DND-41 (cell line): ENCODE results near the gene DTX1.

ENCODE experiments used
- ATAC-seq: fragments of 200-7000 bp; cut with Tn5 transposase; 3 replicates; pipeline ENCODE4 v1.9.1; 2021; ENCODE audit warnings: low read depth; ENCODE audit not compliant: insufficient read depth
- DNase-seq: peaks from one replicate; pipeline ENCODE4 v3.0.0-alpha.2; 2020
- H2AFZ ChIP-seq: 2 replicates; pipeline ENCODE4 v1.6.0; 2012; ENCODE audit warnings: low read depth, low read length
- H3K27ac ChIP-seq: 2 replicates; pipeline ENCODE4 v1.5.1; 2012; ENCODE audit warnings: low read length, inconsistent platforms
- H3K27me3 ChIP-seq: fragments of 200-600 bp; sonication (generic); 2 replicates; pipeline ENCODE4 v1.6.0; 2012; ENCODE audit warnings: low read length, mild to moderate bottlenecking, inconsistent platforms; ENCODE audit not compliant: insufficient read depth, poor library complexity
- H3K36me3 ChIP-seq: 2 replicates; pipeline ENCODE4 v1.5.1; 2012; ENCODE audit warnings: low read length, inconsistent platforms; ENCODE audit not compliant: insufficient read depth
- H3K4me1 ChIP-seq: 2 replicates; pipeline ENCODE4 v1.5.1; 2012; ENCODE audit warnings: mild to moderate bottlenecking, low read length; ENCODE audit not compliant: insufficient read depth
- H3K4me2 ChIP-seq: 2 replicates; pipeline ENCODE4 v1.6.0; 2012; ENCODE audit warnings: mild to moderate bottlenecking, moderate library complexity, low read length, inconsistent platforms; ENCODE audit not compliant: insufficient read depth
- H3K4me3 ChIP-seq, 2 experiments: fragments of 200-600 bp in 1 of 2; shearing (Covaris generic) in 1 of 2; 2 replicates each; pipeline ENCODE4 v1.5.1; 2012 to 2016; ENCODE audit warnings: inconsistent platforms in 2 of 2, low read length in 2 of 2, mild to moderate bottlenecking in 2 of 2, low read depth in 1 of 2, moderate library complexity in 1 of 2
- H3K79me2 ChIP-seq: 2 replicates; pipeline ENCODE4 v1.6.0; 2012; ENCODE audit warnings: low read length, inconsistent platforms; ENCODE audit not compliant: insufficient read depth
- H3K9ac ChIP-seq: 2 replicates; pipeline ENCODE4 v1.6.0; 2012; ENCODE audit warnings: low read depth, mild to moderate bottlenecking, inconsistent platforms, low read length, moderate library complexity
- H3K9me3 ChIP-seq: 2 replicates; pipeline ENCODE4 v1.5.1; 2012; ENCODE audit warnings: low read length, moderate library complexity, mild to moderate bottlenecking, inconsistent platforms; ENCODE audit not compliant: insufficient read depth, severe bottlenecking
- H4K20me1 ChIP-seq: 2 replicates; pipeline ENCODE4 v1.6.0; 2012; ENCODE audit warnings: low read length; ENCODE audit not compliant: insufficient read depth
- CTCF ChIP-seq: IDR thresholded peaks from 2 replicates; pipeline ENCODE4 v1.5.1; 2012; ENCODE audit warnings: borderline replicate concordance, low read length, moderate library complexity, mild to moderate bottlenecking; ENCODE audit not compliant: poor library complexity, severe bottlenecking; ENCODE audit errors: extremely low read depth
- EZH2 ChIP-seq: IDR thresholded peaks from 3 replicates; pipeline ENCODE4 v1.6.1; 2012; ENCODE audit warnings: borderline replicate concordance, low read depth, mild to moderate bottlenecking, moderate library complexity, low read length, inconsistent platforms; ENCODE audit not compliant: severe bottlenecking

The DTX1 gene

DNA sequence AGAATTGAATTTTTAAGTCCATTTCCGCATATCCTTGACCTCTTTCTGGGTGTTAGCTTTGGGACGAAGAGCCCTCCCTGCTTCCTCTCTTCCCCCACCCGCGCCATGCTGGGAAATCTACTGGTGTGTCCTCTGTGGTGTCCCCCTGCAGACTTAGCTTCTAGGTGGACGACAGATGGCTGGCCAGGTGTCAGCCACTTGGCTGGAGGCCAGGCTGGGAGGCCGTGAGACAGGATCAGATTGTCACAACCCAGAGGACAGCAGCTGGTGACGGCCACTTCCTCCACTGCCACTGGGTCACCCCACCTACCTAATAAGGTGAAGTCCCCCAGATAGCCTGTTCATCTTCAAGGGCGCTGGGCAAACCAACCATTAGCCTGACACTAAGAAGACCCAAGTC is 13.3 kb upstream of the DTX1 start:
- Histone ChIP-seq H3K9ac (no peak overlapping the region), H3K4me2 (no peak overlapping the region), H3K4me3 (no peak overlapping the region), H3K4me1 (peaks cover 2% of the 10 kb centered on the region), H4K20me1 (no peaks in the 10 kb centered on the region), H3K36me3 (no peaks in the 10 kb centered on the region), H3K27ac (no peak overlapping the region), H3K9me3 (no peaks in the 10 kb centered on the region), H3K27me3 (no peaks in the 10 kb centered on the region), H2AFZ (no peak overlapping the region), H3K79me2 (no peaks in the 10 kb centered on the region)
- DNase-seq: no peak
- TF ChIP-seq CTCF (no peak), EZH2 (no peak)
- ATAC-seq: no peak

GRCh38 chr12:113044516-113044915 is 12.0 kb upstream of the DTX1 start:
- DNase-seq (no peak), ATAC-seq (no peak)
- no peak overlapping the region for H3K27ac ChIP-seq
- TF ChIP-seq CTCF (no peak), EZH2 (no peak)
- H3K9ac ChIP-seq: no peak overlapping the region
- H3K4me3 ChIP-seq: no peak overlapping the region
- no peak overlapping the region for H3K4me2 ChIP-seq
- H3K27me3 ChIP-seq: no peaks in the 10 kb centered on the region
- H3K9me3 ChIP-seq: no peaks in the 10 kb centered on the region
- H4K20me1 ChIP-seq: no peaks in the 10 kb centered on the region
- H3K36me3 ChIP-seq: no peaks in the 10 kb centered on the region
- H3K4me1 ChIP-seq: peaks cover 15% of the 10 kb centered on the region
- no peak overlapping the region for H2AFZ ChIP-seq
- H3K79me2 ChIP-seq: peaks cover 6% of the 10 kb centered on the region; the same call in 1 of the 2 replicates

GRCh38 chr12:113048716-113049127 is 7.8 kb upstream of the DTX1 start:
- peak overlapping the region; percentile 72 for H2AFZ ChIP-seq
- no peak overlapping the region for H3K4me3 ChIP-seq
- peaks cover 57% of the 10 kb centered on the region for H3K4me1 ChIP-seq

More at GRCh38 chr12:113048716-113049127, 7.8 kb upstream of the DTX1 start:
- DNase-seq (peak; percentile 84), ATAC-seq (peak; percentile 78)
- Histone ChIP-seq H3K9ac (peak overlapping the region; percentile 39), H3K36me3 (no peaks in the 10 kb centered on the region), H3K27me3 (no peaks in the 10 kb centered on the region), H3K27ac (peak overlapping the region; percentile 97), H3K9me3 (no peaks in the 10 kb centered on the region), H3K4me2 (peak overlapping the region; percentile 42), H3K79me2 (peaks cover 38% of the 10 kb centered on the region; the same call in 1 of the 2 replicates), H4K20me1 (no peaks in the 10 kb centered on the region)
- TF ChIP-seq EZH2: no peak
- TF ChIP-seq CTCF: peak; percentile 90
